Mucosa of descending colon (tissue), 3 donors: ENCODE measurements around the gene PEPD. TPM values are rescaled to one million over a fixed set of nuclear protein-coding genes. Genes with fewer than 3 reads are reported as not detected.

Experiments used
- ATAC-seq: fragments of 200-7000 bp; cut with Tn5 transposase; one replicate; pipeline ENCODE4 v1.9.1; 2020; ENCODE audit warnings: mild to moderate bottlenecking, moderate library complexity
- DNase-seq, 3 donors: peaks; one replicate each; pipeline ENCODE4 v3.0.0-alpha.2; 2020
- H3K36me3 ChIP-seq: fragments of 200-600 bp; one replicate; pipeline ENCODE4 v1.8.0; 2021; ENCODE audit warnings: low read depth, mild to moderate bottlenecking
- H3K4me1 ChIP-seq: fragments of 200-600 bp; one replicate; pipeline ENCODE4 v1.8.0; 2021; ENCODE audit warnings: low read depth, mild to moderate bottlenecking
- H3K4me3 ChIP-seq: fragments of 200-600 bp; one replicate; pipeline ENCODE4 v1.8.0; 2021; ENCODE audit warnings: mild to moderate bottlenecking
- H3K9me3 ChIP-seq: fragments of 200-600 bp; one replicate; pipeline ENCODE4 v1.8.0; 2021; ENCODE audit warnings: mild to moderate bottlenecking
- CTCF ChIP-seq: fragments of 200-600 bp; IDR thresholded peaks from one replicate; pipeline ENCODE4 v1.8.0; 2022; ENCODE audit warnings: antibody characterized with exemption, mild to moderate bottlenecking
- intact Hi-C, 2 donors: fragments of 100-400 bp; cut with DNase I in 1 of 2; cut with micrococcal nuclease in 1 of 2; formaldehyde crosslinking; loops; one replicate each; pipeline versions ENCODE4 v1.11.0 to v1.11.1; 2022; cut with DNase I, micrococcal nuclease
- total RNA-seq, 3 donors: library from RNA; stranded (reverse); fragmentation: NEBNext Ultra II Directional in 2 of 3; extraction: Animal tissue kit (Norgen Biotek cat#: 25700) in 2 of 3; gene quantifications; one replicate each; pipeline versions ENCODE4 v1.2.1 to v1.2.4, GENCODE V29; 2021 to 2023
- donor health status: DM: no; HTN: no; CAD: no; lungs with moderate emphysema.
- donor health status: DM: no; HTN: no; CAD: no.
- donor health status: DM: no; HTN: yes; CAD: no.

PEPD gene
- total RNA-seq, 3 donors from 2014 or later: 40.4 to 91.5 (median 79.1) TPM

GRCh38 chr19:33504058-33504444 lies 17.5 kb downstream of the PEPD start:
- intact Hi-C loops: no loop called here
- ATAC-seq (no peak), DNase-seq (no peak)
- H3K4me1 ChIP-seq: no peaks in the 10 kb centered on the region
- no peaks in the 10 kb centered on the region for H3K9me3 ChIP-seq
- H3K4me3 ChIP-seq: no peak overlapping the region
- no peak for TF ChIP-seq CTCF
- H3K36me3 ChIP-seq: no peaks in the 10 kb centered on the region

- ATAC-seq (no peak), DNase-seq (peak in 1 of 3 donors; percentile 1)
Measured at GRCh38 chr19:33503433-33504057, 18.0 kb downstream of the PEPD start.

GRCh38 chr19:33503030-33503429 lies 18.6 kb downstream of the PEPD start:
- Histone ChIP-seq H3K4me1 (no peaks in the 10 kb centered on the region), H3K36me3 (no peaks in the 10 kb centered on the region), H3K4me3 (no peak overlapping the region), H3K9me3 (no peaks in the 10 kb centered on the region)
- intact Hi-C loops: no loop called here
- ATAC-seq (no peak), DNase-seq (peak in 1 of 3 donors; percentile 6)
- no peak for TF ChIP-seq CTCF

More at GRCh38 chr19:33503433-33504057, 18.0 kb downstream of the PEPD start:
- Histone ChIP-seq H3K9me3 (no peaks in the 10 kb centered on the region), H3K36me3 (no peaks in the 10 kb centered on the region), H3K4me1 (no peaks in the 10 kb centered on the region), H3K4me3 (no peak overlapping the region)
- TF ChIP-seq CTCF: no peak
- intact Hi-C loops: no loop called here

GRCh38 chr19:33502521-33502920 lies 19.1 kb downstream of the PEPD start:
- no peaks in the 10 kb centered on the region for H3K4me1 ChIP-seq
- ATAC-seq (no peak), DNase-seq (no peak)
- intact Hi-C loops: no loop called here
- TF ChIP-seq CTCF: no peak
- no peak overlapping the region for H3K4me3 ChIP-seq
- no peaks in the 10 kb centered on the region for H3K9me3 ChIP-seq
- no peaks in the 10 kb centered on the region for H3K36me3 ChIP-seq

- Histone ChIP-seq H3K4me1 (no peaks in the 10 kb centered on the region), H3K36me3 (no peaks in the 10 kb centered on the region), H3K4me3 (no peak overlapping the region), H3K9me3 (no peaks in the 10 kb centered on the region)
- DNase-seq (peak in 1 of 3 donors; percentile 2), ATAC-seq (no peak)
- TF ChIP-seq CTCF: no peak
- intact Hi-C loops: no loop called here
Measured at GRCh38 chr19:33501693-33502356, 19.8 kb downstream of the PEPD start.
